IPS-NIHi11 (cell line): Measurements from ENCODE around the gene ARSJ.

Experiments
- DNase-seq: peaks from one replicate; pipeline ENCODE4 v3.0.0; 2012; ENCODE audit warnings: mixed read lengths, low spot score

Gene ARSJ

DNA sequence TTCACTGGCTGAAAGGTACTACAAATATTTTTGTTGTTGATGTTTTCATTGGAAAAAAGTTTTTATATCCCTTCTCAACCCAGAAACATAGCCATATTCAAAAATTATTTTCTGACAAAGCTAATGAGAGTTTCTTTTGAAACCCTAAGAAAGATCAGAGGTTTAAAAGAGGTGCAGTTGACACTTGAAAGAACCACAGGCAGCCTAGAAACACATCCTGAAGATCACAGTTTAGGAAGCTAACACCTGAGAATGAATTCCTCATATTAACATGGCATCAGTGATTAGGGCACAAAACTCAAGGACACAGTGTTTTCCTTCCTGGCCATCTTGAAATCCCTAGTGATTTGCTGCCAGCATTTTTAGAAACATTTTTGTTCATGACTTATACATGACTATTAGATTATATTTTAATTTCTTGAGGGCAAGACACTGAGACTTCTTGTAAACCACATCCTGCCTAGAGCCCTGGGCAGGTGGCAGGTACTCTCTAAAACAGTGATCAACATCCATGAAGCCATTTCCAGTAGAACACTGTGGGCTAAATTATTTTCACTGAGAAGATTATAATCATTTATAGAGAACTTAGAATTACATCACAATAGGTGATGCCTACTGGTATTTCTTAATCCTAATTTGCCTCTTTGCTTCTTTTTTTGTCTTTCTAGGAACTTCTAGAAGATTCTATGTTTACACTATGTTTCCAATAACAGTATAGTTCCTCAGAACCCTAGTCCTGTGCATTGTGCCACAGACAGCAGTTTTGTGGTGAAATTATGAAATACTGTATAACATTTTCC, 80.0 kb downstream of the ARSJ start:
- no peak for DNase-seq

DNA sequence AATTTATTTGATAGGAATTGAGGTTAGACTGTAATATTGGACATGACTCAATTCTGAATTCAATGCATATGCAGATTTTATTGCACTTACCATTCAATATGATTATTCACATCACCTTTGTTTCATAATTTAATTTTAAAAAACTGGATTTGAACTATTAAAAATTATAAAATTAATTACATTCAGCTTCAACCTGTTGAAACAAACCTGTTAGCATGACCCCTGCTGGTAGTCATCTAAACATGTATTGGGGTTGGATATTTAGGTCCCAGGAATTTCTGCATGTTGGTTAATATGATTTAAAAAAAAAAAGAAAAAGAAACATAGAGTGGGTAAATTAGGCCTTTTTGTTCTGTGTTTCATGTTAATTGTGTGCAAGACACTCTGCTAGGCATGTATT, 85.9 kb downstream of the ARSJ start:
- no peak for DNase-seq

DNA sequence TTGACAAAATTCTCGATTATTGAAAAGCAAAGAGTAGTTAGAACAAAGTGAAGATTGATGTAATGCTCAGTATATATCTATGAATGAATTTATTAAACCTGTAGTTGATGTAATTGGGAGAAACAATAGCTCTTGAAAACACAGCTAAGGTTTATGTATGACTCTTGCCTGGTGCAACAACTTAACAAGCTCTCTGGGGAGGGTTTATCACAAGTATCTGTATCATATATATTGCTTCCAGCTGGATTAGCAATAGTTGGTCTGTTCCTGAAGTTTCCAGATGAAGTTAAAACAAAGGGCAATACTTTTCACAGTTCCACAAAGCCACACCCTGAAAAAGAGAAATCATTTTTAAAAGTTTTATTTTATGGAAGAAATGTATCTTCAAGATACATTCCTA, 91.4 kb downstream of the ARSJ start:
- no peak for DNase-seq

DNA sequence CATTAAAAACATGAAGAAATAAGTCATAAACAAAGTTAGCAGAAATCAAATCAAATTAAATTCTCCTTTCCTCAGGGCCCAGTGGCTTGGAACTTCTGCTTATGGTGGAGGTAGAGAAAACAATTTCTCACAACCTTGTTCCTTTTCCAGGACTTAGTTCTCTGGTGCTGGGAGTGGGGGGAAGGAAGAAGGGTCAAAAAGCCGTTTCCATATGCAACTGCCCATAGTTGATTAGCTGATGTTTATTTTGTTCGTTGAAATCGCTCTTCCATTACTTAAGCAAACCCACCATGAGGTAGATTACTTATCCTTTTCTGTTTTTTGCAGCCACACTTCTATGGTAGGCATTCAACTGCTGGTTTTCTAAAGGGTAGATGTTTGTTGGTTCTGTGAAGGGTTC, 94.2 kb downstream of the ARSJ start:
- DNase-seq = no peak

DNA sequence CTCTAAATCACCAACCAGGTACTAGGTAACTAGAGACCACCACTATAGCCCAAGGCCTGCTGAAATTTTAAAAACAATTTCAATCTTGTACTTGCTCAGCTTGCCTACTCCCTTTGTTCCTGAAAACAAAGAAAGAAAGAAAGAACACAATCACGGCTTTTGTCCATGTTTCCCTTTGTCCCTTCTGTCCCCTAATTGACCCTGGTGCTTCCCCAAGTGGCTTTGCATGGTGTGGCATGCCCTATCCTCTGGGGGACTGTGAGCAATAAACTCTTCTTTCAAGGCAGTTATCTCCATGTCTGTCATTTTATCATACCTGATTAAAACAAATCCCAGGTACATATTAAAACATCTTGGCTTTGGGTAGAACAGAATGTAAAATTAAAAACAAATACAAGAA, 94.8 kb downstream of the ARSJ start:
- no peak for DNase-seq

DNA sequence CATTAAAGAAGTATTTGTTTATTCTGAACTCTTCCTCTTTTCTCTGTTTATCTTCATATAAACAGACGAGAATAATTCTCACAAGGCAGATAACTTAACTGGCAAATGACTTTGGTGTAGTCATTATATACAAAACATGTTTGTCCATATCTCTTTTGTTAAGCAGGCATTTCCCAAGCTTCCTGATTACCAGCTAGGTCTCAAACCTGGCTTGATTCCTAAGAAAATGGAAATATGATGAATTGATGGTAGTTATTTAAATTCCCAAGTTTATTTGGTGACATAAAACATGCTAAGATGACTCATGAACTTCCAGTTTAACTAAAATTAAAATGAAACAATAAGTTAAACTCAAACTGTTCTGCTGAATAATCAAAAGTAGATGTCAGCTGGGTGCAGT, 96.8 kb downstream of the ARSJ start:
- DNase-seq = no peak

DNA sequence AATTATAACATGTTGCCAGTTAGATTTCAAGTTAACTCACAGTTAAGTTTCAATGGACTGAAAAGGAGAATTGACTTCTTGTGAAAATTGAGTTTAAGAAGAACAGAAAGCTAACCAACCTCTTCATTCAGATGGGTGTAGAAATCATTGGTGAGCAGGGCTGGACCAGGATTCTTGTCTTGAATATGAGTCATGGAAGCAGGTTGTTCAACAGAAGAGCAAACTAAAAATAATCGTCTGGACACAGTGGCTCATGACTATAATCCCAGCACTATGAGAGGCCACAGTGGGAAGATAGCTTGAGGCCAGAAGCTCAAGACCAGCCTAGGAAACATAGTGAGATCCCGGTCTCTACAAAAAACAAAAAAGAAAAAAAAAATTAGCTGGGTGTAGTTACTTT, 98.2 kb downstream of the ARSJ start:
- DNase-seq = no peak

DNA sequence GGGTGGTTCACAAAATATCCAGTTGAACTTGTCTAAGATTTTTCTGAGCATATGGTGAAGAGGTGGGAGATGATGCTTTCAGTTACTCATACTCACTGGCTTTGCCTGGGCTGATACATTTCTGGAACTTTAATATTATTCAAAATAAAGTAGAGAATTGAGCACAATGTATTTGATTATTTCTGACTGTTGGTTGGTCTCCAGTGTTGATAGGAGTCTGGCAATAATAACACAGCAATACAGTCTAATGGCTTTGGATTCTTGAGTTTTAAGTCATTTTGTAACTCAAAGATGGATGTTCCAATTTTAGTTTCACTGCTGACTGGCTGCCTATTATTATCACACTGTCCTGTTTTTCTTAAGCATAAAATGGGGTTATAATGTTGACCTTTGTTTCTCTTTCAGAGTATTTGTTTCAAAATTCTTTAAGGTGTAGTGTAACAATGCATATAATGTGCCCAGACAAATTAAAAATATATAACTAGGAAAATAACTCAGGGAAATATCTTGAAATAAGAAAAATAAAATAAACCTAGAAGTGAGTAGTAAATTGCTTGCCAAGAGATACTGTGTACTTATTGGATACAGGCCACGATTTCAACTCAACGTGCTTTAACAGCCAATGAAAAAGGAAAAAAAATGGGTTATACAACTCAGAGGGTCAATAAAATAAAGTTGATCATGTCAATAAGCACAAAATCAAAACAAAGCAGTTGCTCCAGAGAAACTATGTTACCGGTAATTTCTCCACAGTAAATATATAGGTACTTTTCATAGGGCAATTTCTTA, 99.0 kb downstream of the ARSJ start:
- no peak for DNase-seq

DNA sequence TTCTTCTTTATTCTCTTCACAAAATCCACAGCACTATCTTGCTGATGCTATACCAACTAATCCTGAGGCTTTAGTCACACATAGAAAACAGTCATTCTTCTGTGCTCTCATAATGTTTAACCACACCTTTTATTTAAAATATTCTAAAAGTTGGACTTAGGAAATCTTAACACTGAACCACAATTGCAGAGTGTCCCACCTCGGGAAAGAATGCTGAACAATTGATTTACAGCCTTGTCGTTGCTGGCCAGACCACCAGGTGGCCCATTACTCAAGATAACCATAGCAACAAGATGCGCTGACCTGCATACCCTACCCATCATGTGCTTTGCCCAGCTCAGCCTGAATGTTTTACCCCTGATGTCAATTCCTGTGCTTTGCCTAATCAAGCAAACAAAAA, 100.8 kb downstream of the ARSJ start:
- DNase-seq = peak; percentile 45

DNA sequence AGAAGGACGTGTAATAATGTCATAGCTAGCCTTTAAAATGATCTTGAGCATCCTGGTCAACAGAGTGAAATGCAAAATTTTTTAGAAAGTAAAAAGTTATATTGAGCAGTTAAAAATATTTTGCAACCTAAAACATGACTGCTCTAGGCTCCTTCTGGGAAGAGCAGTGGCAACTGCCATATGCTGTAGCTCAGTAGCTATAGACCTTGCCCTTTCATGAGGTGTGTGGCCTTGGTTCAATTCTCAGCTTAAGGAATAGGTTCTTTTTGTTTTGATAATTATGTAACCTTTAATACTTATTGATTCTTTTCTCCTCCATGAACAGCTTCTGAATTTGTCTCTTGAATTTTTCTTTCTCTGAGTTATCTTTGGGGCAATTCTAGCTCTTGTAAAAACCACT, 105.0 kb downstream of the ARSJ start:
- no peak for DNase-seq

DNA sequence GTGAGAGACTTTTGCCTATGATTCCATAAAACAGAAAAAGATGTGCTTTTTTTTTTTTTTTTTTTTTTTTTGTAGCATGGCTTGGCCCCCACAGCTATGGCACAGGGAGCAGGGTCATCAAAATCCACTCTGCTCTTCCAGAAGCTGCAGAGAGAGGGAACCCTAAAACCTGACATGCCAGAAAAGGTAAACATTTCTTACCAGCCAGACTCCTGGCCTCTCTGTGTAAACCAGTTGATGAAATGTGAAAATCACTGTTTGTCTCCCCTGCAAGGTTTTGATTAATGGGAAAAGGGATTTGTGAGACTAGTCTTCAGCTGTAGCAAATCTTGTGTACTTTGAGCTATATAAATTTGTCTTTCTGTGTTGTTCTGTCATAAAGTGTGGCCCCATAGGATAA, 105.9 kb downstream of the ARSJ start:
- no peak for DNase-seq

DNA sequence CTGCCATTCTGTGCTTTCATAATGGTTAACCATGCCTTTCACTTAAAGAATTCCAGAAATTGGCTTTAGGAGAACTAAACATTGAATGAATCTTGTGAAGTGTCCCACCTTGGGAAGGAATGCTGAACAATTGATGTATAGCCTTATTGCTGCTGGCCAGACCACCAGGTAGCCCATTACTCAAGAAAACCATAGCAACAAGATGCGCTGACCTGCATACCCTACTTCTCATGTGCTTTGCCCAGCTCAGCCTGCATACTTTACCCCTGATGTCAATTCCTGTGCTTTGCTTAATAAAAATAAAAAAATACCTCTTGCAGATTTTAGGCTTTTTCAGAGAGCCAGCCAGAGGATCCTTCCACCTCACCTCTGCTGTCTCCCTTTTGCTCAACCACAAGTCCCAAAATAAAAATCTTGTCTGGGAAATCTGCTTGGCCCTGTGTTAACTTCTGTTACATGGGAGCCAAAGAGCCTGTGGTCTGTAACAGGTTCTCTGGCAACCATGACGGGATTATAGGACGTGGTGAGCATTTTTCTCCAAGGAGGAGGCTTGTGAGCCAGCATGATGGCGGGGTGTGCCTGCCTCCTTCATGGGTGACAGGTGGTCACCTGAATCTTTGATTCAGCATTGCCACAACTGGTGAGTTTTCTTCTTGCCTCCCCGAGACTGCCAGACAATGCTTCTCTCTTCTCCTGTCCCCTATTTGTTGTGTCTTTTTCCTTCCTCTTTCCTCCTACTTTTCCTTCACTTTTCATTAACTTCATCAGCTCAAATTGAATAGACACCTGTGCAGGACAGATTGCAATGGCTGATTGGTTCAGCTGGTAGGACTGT, 106.8 kb downstream of the ARSJ start:
- no peak for DNase-seq

DNA sequence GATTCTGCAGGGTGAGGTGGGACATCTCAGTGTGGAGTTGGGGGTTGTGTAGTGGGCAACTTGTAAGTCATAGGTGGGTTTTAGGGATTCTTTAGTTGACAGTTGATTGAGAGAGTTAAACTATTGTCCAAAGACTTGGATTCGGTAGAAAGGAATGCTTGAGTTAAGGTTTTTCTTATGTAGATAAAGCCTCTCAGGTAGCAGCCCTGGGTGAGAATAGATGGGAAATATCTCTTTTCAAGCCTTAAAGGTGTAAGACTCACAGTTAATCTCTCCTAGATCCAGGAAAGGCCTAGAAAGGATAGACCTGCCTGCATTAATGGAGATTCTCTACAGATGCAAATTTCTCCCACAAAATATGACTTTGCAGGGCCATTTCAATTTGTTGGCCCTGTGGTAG, 108.4 kb downstream of the ARSJ start:
- DNase-seq = no peak

DNA sequence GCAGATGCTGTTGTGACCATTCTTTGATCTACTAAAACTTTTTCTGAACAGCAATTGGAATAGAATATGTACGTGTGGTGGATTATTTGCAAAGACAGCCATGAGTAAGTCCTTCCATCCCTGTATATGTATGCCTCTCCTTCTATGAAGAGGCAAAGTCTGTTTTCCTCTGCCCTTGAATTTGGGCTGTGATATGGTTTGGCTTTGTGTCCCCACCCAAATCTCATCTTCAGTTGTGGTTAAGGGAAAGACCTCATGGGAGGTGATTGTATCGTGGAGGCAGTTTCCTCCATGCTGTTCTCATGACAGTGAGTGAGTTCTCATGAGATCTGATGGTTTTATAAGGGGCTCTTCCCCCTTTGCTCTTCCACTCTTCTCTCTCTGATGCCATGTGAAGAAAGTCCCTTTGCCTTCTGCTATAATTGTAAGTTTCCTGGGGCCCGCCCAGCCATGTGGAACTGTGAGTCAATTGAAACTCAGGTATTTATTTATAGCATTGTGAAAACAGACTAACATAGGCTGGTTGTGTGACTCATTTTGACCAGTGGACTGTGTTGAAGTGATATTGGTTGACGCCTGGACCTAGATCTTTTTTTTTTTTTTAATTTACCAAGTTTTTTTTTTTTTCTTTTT, 109.6 kb downstream of the ARSJ start:
- no peak for DNase-seq

DNA sequence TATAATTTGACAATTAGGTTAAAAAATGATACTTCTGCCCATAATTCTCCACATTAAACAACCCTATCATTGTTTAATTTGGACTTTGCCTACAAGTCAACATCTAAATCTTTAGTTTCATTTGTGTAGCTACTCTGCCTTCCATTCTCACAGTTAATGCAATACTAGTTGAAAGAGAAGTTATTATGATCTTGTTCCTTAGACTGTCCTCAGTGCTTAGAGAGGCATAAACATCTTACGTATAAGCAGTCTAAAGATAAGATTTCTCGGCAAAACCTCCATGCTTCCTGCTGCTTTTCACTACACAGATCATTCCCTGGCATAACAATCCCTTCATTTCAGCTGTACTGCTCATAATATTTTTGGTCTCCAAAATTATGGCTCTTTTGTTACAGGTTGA, 112.8 kb downstream of the ARSJ start:
- no peak for DNase-seq

DNA sequence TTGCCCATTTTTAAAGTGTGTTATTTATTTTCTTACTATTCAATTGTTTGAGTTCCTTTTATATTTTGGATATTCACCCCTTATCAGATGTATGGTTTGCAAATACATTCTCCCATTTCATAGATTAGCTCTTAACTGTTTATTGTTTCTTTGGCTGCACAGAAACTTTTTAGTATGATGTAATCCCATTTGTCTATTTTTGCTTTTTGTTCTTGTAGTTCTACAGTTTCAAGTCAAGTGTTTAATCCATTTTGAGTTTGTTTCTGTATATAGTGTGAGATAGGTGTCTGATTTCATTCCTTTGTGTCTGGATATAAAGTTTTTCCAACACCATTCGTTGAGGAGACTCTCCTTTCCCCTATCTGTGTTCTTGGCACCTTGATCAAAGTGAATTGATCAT, 120.5 kb downstream of the ARSJ start:
- DNase-seq = no peak

DNA sequence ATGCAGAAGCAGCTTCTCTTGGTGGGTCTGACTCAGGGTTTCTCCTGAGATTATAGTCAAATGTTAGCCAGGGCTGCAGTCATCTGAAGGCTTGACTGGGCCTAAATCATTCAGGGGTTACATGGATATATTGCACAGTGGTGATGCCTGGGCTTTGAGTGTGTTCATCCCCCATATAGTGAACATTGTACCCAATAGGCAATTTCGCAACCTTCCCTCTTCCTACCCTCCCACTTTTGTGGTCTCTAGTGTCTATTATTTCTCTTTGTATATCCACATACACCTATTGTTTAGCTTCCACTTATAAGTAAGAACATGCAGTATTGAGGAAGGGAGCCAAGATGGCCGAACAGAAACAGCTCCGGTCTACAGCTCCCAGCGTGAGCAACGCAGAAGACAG, 127.6 kb downstream of the ARSJ start:
- DNase-seq = no peak
